Measurements from ENCODE around the gene ELFN1.

Gene ELFN1

GRCh38 chr7:1664711-1665548 is 5.1 kb upstream of the ELFN1 start:
- no peak for DNase-seq

- no peak for DNase-seq
Measured at GRCh38 chr7:1665549-1666316, 4.3 kb upstream of the ELFN1 start.

- DNase-seq = no peak
Measured at GRCh38 chr7:1666317-1666822, 3.7 kb upstream of the ELFN1 start.

GRCh38 chr7:1666823-1667565 is 3.1 kb upstream of the ELFN1 start:
- DNase-seq = no peak

- no peak for DNase-seq
Measured at GRCh38 chr7:1667566-1668395, 2.3 kb upstream of the ELFN1 start.

- DNase-seq = peak; percentile 26
Measured at GRCh38 chr7:1668396-1669063, 1.5 kb upstream of the ELFN1 start.

GRCh38 chr7:1669064-1669951 is 769 bp upstream of the ELFN1 start:
- no peak for DNase-seq

- DNase-seq = no peak
Measured at GRCh38 chr7:1670894-1671593, 967 bp downstream of the ELFN1 start.

GRCh38 chr7:1671594-1672451 is 1.7 kb downstream of the ELFN1 start:
- DNase-seq = no peak

- no peak for DNase-seq
Measured at GRCh38 chr7:1672851-1673486, 2.9 kb downstream of the ELFN1 start.

- no peak for DNase-seq
Measured at GRCh38 chr7:1673581-1674118, 3.6 kb downstream of the ELFN1 start.

GRCh38 chr7:1674161-1675035 is 4.3 kb downstream of the ELFN1 start:
- no peak for DNase-seq

- DNase-seq = no peak
Measured at GRCh38 chr7:1675036-1675671, 5.1 kb downstream of the ELFN1 start.

- no peak for DNase-seq
Measured at GRCh38 chr7:1675673-1676549, 5.8 kb downstream of the ELFN1 start.

GRCh38 chr7:1676550-1677078 is 6.5 kb downstream of the ELFN1 start:
- no peak for DNase-seq
